Mesodermal cell (in vitro differentiated cells): ENCODE data around the gene ST6GAL1.

ENCODE experiments used
- H3K27ac ChIP-seq: 2 replicates; pipeline ENCODE4 v1.7.0; 2013; ENCODE audit warnings: mild to moderate bottlenecking, low read depth, low read length, moderate library complexity; ENCODE audit not compliant: severe bottlenecking
- H3K36me3 ChIP-seq: 2 replicates; pipeline ENCODE4 v1.7.1; 2013; ENCODE audit warnings: mild to moderate bottlenecking, low read length, moderate library complexity; ENCODE audit not compliant: control insufficient read depth, insufficient read depth
- H3K4me1 ChIP-seq: one replicate; pipeline ENCODE4 v1.7.1; 2013; ENCODE audit warnings: mild to moderate bottlenecking, low read length; ENCODE audit not compliant: insufficient read depth, control insufficient read depth, poor library complexity, severe bottlenecking
- H3K4me3 ChIP-seq: 2 replicates; pipeline ENCODE4 v1.7.0; 2013; ENCODE audit warnings: low read length, control low read depth, mild to moderate bottlenecking; ENCODE audit not compliant: insufficient read depth, poor library complexity, severe bottlenecking; ENCODE audit errors: extremely low read depth
- H3K9me3 ChIP-seq: 2 replicates; pipeline ENCODE4 v1.7.1; 2013; ENCODE audit warnings: mild to moderate bottlenecking, low read length, moderate library complexity; ENCODE audit not compliant: control insufficient read depth
- WGBS, 2 experiments: methylation state at CpG; one replicate each; pipeline ENCODE4 v1.1.5; 2013; ENCODE audit warnings: missing lambda C conversion rate in 2 of 2; ENCODE audit not compliant: insufficient coverage in 2 of 2; 5-methylcytosine and 5-hydroxymethylcytosine counted together

Gene ST6GAL1

GRCh38 chr3:187114511-187114910 is 184.2 kb downstream of the ST6GAL1 start:
- no peak overlapping the region for H3K4me3 ChIP-seq
- 93 to 100% methylated on average over 2 of the region's 2 CpGs for WGBS, 2 experiments

GRCh38 chr3:187120326-187120725 is 190.0 kb downstream of the ST6GAL1 start:
- no peaks in the 10 kb centered on the region for H3K36me3 ChIP-seq
- no peak overlapping the region for H3K4me3 ChIP-seq
- no peak overlapping the region for H3K27ac ChIP-seq
- H3K4me1 ChIP-seq, result no peaks in the 10 kb centered on the region
- no peaks in the 10 kb centered on the region for H3K9me3 ChIP-seq
- WGBS, 2 experiments, result 95 to 96% methylated on average over 2 of the region's 2 CpGs

More at GRCh38 chr3:187114511-187114910, 184.2 kb downstream of the ST6GAL1 start:
- Histone ChIP-seq H3K36me3 (no peaks in the 10 kb centered on the region), H3K27ac (no peak overlapping the region), H3K9me3 (no peaks in the 10 kb centered on the region), H3K4me1 (no peaks in the 10 kb centered on the region)

GRCh38 chr3:187122261-187122660 is 191.9 kb downstream of the ST6GAL1 start:
- no peak overlapping the region for H3K4me3 ChIP-seq
- no peaks in the 10 kb centered on the region for H3K36me3 ChIP-seq
- H3K4me1 ChIP-seq, result no peaks in the 10 kb centered on the region
- no peaks in the 10 kb centered on the region for H3K9me3 ChIP-seq
- no CpG with 5 or more reads among the region's 1 CpG for WGBS, 2 experiments
- no peak overlapping the region for H3K27ac ChIP-seq

- 90 to 92% methylated on average over 3 to 4 of the region's 6 CpGs for WGBS, 2 experiments
- H3K27ac ChIP-seq, result no peak overlapping the region
- H3K36me3 ChIP-seq, result no peaks in the 10 kb centered on the region
- no peaks in the 10 kb centered on the region for H3K9me3 ChIP-seq
- no peaks in the 10 kb centered on the region for H3K4me1 ChIP-seq
- no peak overlapping the region for H3K4me3 ChIP-seq
These were observed 195.1 kb downstream of the ST6GAL1 start for GRCh38 chr3:187125319-187126031.
